ENCODE results near the gene P2RY11. TPM values are rescaled to one million over a fixed set of nuclear protein-coding genes. Genes with fewer than 3 reads are reported as not detected.

The P2RY11 gene
- polyA plus RNA-seq, 2 of the 4 experiments (the other 2 are of a cell fraction), result 1.9 to 6.4 TPM

GRCh38 chr19:10146142-10146541, 34.6 kb downstream of the P2RY11 start:
- ATAC-seq (no peak), FAIRE-seq (no peak), DNase-seq (ENCODE audit: low read depth in 1 of 2, low spot score in 1 of 2) (no peak)
- TF ChIP-seq NR3C1 (IDR thresholded peaks at IDR 0.05) (no peak), USF2 (IDR thresholded peaks at IDR 0.05) (no peak), FOXS1 (CRISPR knock-in tag; IDR thresholded peaks at IDR 0.05) (no peak), HDAC2 (IDR thresholded peaks at IDR 0.05) (no peak), RFX5 (IDR thresholded peaks at IDR 0.05) (no peak), BHLHE40 (IDR thresholded peaks at IDR 0.05; ENCODE audit: low read depth, low read length) (no peak), RCOR1 (IDR thresholded peaks at IDR 0.05; ENCODE audit: low read depth, low read length) (no peak), KDM5A (IDR thresholded peaks at IDR 0.05) (no peak), EP300 (IDR thresholded peaks at IDR 0.05) (no peak), JUNB (IDR thresholded peaks at IDR 0.05) (no peak), ELK1 (IDR thresholded peaks at IDR 0.05; ENCODE audit: low read depth, low read length) (no peak), ZNF302 (CRISPR knock-in tag; IDR thresholded peaks at IDR 0.05) (no peak), ATOH8 (CRISPR knock-in tag; IDR thresholded peaks at IDR 0.05; ENCODE audit: low read depth) (no peak), POLR2AphosphoS2 (conservative IDR thresholded peaks at IDR 0.05; ENCODE audit: low read length) (no peak), TP53 (CRISPR knock-in tag; IDR thresholded peaks at IDR 0.05) (no peak), EHMT2 (IDR thresholded peaks at IDR 0.05; ENCODE audit: low read depth) (no peak), HOXB13 (CRISPR knock-in tag; IDR thresholded peaks at IDR 0.05; ENCODE audit: low read depth) (no peak)
- ChIA-PET CTCF (interaction anchor here (1.0 kb wide), 1 partner anchor 22 kb away, joined by 3 read pairs; no protein-coding TSS in a partner anchor), POLR2A (no interaction called here)
- Histone ChIP-seq H3K4me3 (no peak overlapping the region), H3K27ac (no peak overlapping the region), H3K4me1 (no peaks in the 10 kb centered on the region), H3K4me2 (no peak overlapping the region), H3K9me3 (no peaks in the 10 kb centered on the region)
- WGBS (ENCODE audit: missing lambda C conversion rate), result 93% methylated on average over 14 of the region's 14 CpGs

DNA sequence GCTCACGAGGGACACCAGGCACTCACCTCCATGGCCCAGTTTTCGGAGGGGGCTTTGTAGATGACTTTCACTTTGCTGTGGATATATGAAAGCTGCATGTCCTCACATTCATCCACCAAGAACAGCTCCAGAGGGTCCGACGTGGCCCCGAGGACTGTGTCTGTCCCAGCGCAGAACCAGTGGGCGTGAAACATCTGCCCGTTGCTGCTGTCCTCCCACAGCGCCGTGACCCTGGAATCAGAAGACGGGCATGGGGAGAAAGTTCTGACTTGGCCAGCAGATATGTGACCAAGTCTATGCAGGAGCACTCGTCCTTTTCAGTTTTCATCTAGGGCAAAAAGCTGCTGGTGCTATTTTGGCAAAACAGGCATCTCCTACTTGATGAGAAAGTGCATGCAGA, 37.9 kb downstream of the P2RY11 start:
- POLR2A ChIA-PET, result no interaction called here
- Histone ChIP-seq H3K27ac (no peak overlapping the region), H3K9me3 (no peaks in the 10 kb centered on the region), H3K4me2 (no peak overlapping the region), H3K4me3 (no peak overlapping the region), H3K4me1 (no peaks in the 10 kb centered on the region)
- CTCF ChIA-PET, result interaction anchor here (1.1 kb wide), 1 partner anchor 31 kb away, joined by 3 read pairs; no protein-coding TSS in a partner anchor
- WGBS (ENCODE audit: missing lambda C conversion rate), result 97% methylated on average over 12 of the region's 12 CpGs
- ATAC-seq, result no peak
- no peak for FAIRE-seq
- no peak for TF ChIP-seq MAFK (IDR thresholded peaks at IDR 0.05; ENCODE audit: partially characterized antibody)
- no peak for DNase-seq (ENCODE audit: low read depth in 1 of 2, low spot score in 1 of 2)

DNA sequence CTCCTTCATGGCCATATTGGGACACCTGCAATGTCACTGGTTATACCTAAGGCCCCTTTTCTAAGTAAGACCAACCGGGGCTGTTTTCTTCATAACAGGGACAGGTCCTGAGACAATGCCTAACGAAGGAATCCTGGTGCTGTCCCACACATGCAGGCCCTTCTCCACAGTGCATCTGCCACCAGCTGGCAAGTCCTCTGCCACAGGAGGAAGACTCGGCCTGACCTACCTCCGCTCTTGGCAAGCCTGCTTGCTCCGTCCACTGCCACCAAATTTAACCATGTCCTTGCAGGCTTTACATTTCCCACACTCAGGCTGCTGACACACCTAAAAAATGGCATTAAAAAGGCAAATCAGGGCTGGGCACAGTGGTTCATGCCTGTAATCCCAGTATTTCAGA, 40.0 kb downstream of the P2RY11 start:
- DNase-seq (ENCODE audit: low read depth in 1 of 2, low spot score in 1 of 2) (no peak), ATAC-seq (no peak), FAIRE-seq (no peak)
- ChIA-PET CTCF (interaction anchor here (1.3 kb wide), 1 partner anchor 221 kb away, joined by 3 read pairs; no protein-coding TSS in a partner anchor), POLR2A (no interaction called here)
- Histone ChIP-seq H3K4me1 (no peaks in the 10 kb centered on the region), H3K4me3 (no peak overlapping the region), H3K27ac (no peak overlapping the region), H3K4me2 (no peak overlapping the region), H3K9me3 (no peaks in the 10 kb centered on the region)
- TF ChIP-seq PBX3 (IDR thresholded peaks at IDR 0.05) (no peak), HOXB5 (CRISPR knock-in tag; IDR thresholded peaks at IDR 0.05) (no peak), CEBPB (IDR thresholded peaks at IDR 0.05) (no peak), EP300 (IDR thresholded peaks at IDR 0.05) (no peak), BCL3 (IDR thresholded peaks at IDR 0.05) (no peak), MAFK (IDR thresholded peaks at IDR 0.05; ENCODE audit: partially characterized antibody) (no peak), FOSB (CRISPR knock-in tag; IDR thresholded peaks at IDR 0.05) (no peak), RAD21 (conservative IDR thresholded peaks at IDR 0.05 in 1 of 2, IDR thresholded peaks at IDR 0.05 in 1 of 2) (no peak)
- 91% methylated on average over 4 of the region's 5 CpGs for WGBS (ENCODE audit: missing lambda C conversion rate)
